Naive thymus-derived CD4-positive, alpha-beta T cell (primary cell): Measurements from ENCODE around the gene TRIM39. TPM values are rescaled to one million over a fixed set of nuclear protein-coding genes. Genes with fewer than 3 reads are reported as not detected.

Experiments used
- ATAC-seq: fragments of 150-1000 bp; cut with Tn5 transposase; 2 replicates; pipeline ENCODE4 v1.10.0; 2021; ENCODE audit warnings: mild to moderate bottlenecking, moderate library complexity
- CTCF ChIA-PET: fragments of 350-600 bp; sonication (Branson Sonifier 250); formaldehyde crosslinking; loops from one replicate; lab custom pipeline; 2021; ENCODE audit warnings: antibody characterized with exemption; lab: Charles Lee
- POLR2A ChIA-PET: fragments of 350-600 bp; sonication (Branson Sonifier 250); formaldehyde crosslinking; loops from one replicate; lab custom pipeline; 2021; ENCODE audit warnings: antibody characterized with exemption, inconsistent platforms; lab: Charles Lee
- DNase-seq, 9 donors: peaks; one replicate each; pipeline versions ENCODE4 v3.0.0 to v3.0.0-alpha.2; 2020 to 2022; ENCODE audit warnings: mixed read lengths in 1 of 9
- H3K27ac ChIP-seq: one replicate; pipeline ENCODE4 v1.7.0; 2013; ENCODE audit warnings: mild to moderate bottlenecking, low read depth, low read length, moderate library complexity
- H3K27me3 ChIP-seq, 2 donors: one replicate each; pipeline ENCODE4 v1.7.0; 2013; ENCODE audit warnings: low read length in 2 of 2, mild to moderate bottlenecking in 2 of 2, moderate library complexity in 2 of 2; ENCODE audit not compliant: control insufficient read depth in 2 of 2, insufficient read depth in 2 of 2
- H3K36me3 ChIP-seq, 3 experiments: 1 replicate in 2 of 3; 2 replicates in 1 of 3; pipeline ENCODE4 v1.7.0; 2013; ENCODE audit warnings: low read length in 3 of 3, mild to moderate bottlenecking in 3 of 3, moderate library complexity in 1 of 3; ENCODE audit not compliant: insufficient read depth in 3 of 3, control insufficient read depth in 2 of 3
- H3K4me1 ChIP-seq, 2 donors: one replicate each; pipeline ENCODE4 v1.7.0; 2013; ENCODE audit warnings: low read length in 2 of 2, mild to moderate bottlenecking in 2 of 2, moderate library complexity in 1 of 2; ENCODE audit not compliant: control insufficient read depth in 2 of 2, insufficient read depth in 2 of 2
- H3K4me3 ChIP-seq: 2 replicates; pipeline ENCODE4 v1.7.0; 2013; ENCODE audit warnings: mild to moderate bottlenecking, low read length
- H3K9me3 ChIP-seq, 3 experiments: 1 replicate in 2 of 3; 2 replicates in 1 of 3; pipeline ENCODE4 v1.7.0; 2013; ENCODE audit warnings: low read length in 3 of 3; ENCODE audit not compliant: control insufficient read depth in 2 of 3
- H3K27ac Mint-ChIP-seq, 9 donors: one replicate each; pipeline ENCODE4 v1.8.0; 2020 to 2022; ENCODE audit warnings: mixed read lengths in 9 of 9, mild to moderate bottlenecking in 8 of 9, moderate library complexity in 5 of 9, inconsistent platforms in 2 of 9
- H3K27me3 Mint-ChIP-seq, 5 donors: one replicate each; pipeline ENCODE4 v1.8.0; 2021 to 2022; ENCODE audit warnings: mixed read lengths in 5 of 5, mild to moderate bottlenecking in 1 of 5
- H3K36me3 Mint-ChIP-seq, 5 donors: one replicate each; pipeline ENCODE4 v1.8.0; 2020 to 2022; ENCODE audit warnings: mixed read lengths in 5 of 5, mild to moderate bottlenecking in 3 of 5, inconsistent platforms in 1 of 5
- H3K4me1 Mint-ChIP-seq, 7 donors: one replicate each; pipeline ENCODE4 v1.8.0; 2020 to 2022; ENCODE audit warnings: mixed read lengths in 7 of 7, mild to moderate bottlenecking in 3 of 7, inconsistent platforms in 1 of 7
- H3K4me3 Mint-ChIP-seq, 10 donors: one replicate each; pipeline ENCODE4 v1.8.0; 2020 to 2022; ENCODE audit warnings: mild to moderate bottlenecking in 10 of 10, mixed read lengths in 10 of 10, moderate library complexity in 6 of 10, inconsistent platforms in 2 of 10
- H3K9me3 Mint-ChIP-seq, 11 donors: one replicate each; pipeline ENCODE4 v1.8.0; 2020 to 2022; ENCODE audit warnings: mixed read lengths in 11 of 11, mild to moderate bottlenecking in 4 of 11, inconsistent platforms in 1 of 11, moderate library complexity in 1 of 11
- intact Hi-C, 2 donors: fragments of 100-400 bp; cut with micrococcal nuclease; formaldehyde crosslinking; loops; one replicate each; pipeline ENCODE4 v1.15.1; 2023
- polyA plus RNA-seq, 2 donors: library from polyadenylated mRNA; unstranded; fragments of 300-500 nt; fragmentation: Illumina TruSeq; gene quantifications; one replicate each; pipeline ENCODE4 v1.2.3, GENCODE V29; 2021
- total RNA-seq, 6 experiments: library from RNA in 5 of 6; stranded (reverse) in 5 of 6; gene quantifications; 1 replicate in 5 of 6; 2 replicates in 1 of 6; pipeline ENCODE4 v1.2.3 and lab custom pipeline; 2021 to 2026

Gene TRIM39
- total and polyA plus RNA-seq, 7 experiments from 2014 or later = 7.6 to 42.1 (median 23.7) TPM

DNA sequence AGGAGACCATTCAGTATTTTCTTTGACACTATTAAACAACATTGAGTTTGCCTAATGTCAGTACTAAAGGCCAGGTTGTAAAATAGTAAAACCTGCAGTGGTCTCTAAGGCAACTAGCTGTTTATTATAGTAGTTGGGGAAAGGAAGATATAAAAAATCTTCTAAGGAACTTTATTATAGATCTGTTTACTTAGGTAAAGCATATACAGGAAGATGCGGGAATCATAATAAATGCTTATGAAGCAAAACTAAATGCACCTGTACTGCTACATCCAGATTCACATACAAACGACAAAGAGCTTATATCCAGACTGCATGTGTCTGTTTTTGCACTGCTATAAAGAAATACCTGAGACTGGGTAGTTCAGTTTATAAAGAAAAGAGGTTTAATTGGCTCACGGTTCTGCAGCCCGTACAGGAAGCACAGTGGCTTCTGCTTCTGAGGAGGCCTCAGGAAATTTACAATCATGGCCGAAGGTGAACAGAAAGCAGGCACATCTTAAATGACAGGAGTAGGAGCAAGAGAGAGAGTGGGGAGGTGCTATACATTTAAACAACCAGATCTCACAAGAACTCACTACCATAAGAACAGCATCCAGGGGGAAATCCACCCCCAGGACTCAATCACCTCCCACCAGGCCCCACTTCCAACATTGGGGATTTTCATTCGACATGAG is 8.7 kb upstream of the TRIM39 start:
- CTCF ChIA-PET = interaction anchor here (1.3 kb wide), 1 partner anchor 40 kb away, joined by 3 read pairs; no protein-coding TSS in a partner anchor
- peak overlapping the region; percentile 25 to 96 (median 78) for H3K27ac Mint-ChIP-seq
- H3K27me3 ChIP-seq = no peaks in the 10 kb centered on the region
- DNase-seq (peak in 4 of 9 donors; percentile 15 to 19 (median 17)), ATAC-seq (peak; percentile 27)
- H3K4me1 ChIP-seq = peaks cover 31% of the 10 kb centered on the region in 2 donors
- no peak overlapping the region for H3K4me3 ChIP-seq
- H3K27ac ChIP-seq = peak overlapping the region; percentile 2
- intact Hi-C loops = no loop called here
- no peaks in the 10 kb centered on the region for H3K9me3 ChIP-seq
- no peaks in the 10 kb centered on the region for H3K27me3 Mint-ChIP-seq
- POLR2A ChIA-PET = interaction anchor here (2.5 kb wide), 1 partner anchor 9 kb away, joined by 11 read pairs; the partner anchor contains the start of gene TRIM39
- no peaks in the 10 kb centered on the region for H3K9me3 Mint-ChIP-seq
- H3K36me3 Mint-ChIP-seq = peaks cover 11 to 48% (median 33%) of the 10 kb centered on the region in 5 donors
- H3K4me3 Mint-ChIP-seq = peak overlapping the region; percentile 46 to 83 (median 68)
- peaks cover 0 to 12% (median 9%) of the 10 kb centered on the region in 3 experiments for H3K36me3 ChIP-seq
- peaks cover 51 to 85% (median 78%) of the 10 kb centered on the region in 7 donors for H3K4me1 Mint-ChIP-seq

GRCh38 chr6:30319146-30319835 is 7.4 kb upstream of the TRIM39 start:
- Histone ChIP-seq H3K27me3 (no peaks in the 10 kb centered on the region), H3K9me3 (no peaks in the 10 kb centered on the region), H3K4me1 (peaks cover 33 to 39% of the 10 kb centered on the region in 2 donors), H3K4me3 (no peak overlapping the region), H3K36me3 (peaks cover 0 to 3% (median 3%) of the 10 kb centered on the region in 3 experiments), H3K27ac (no peak overlapping the region)
- no peak for ATAC-seq
- DNase-seq = no peak
- H3K27ac Mint-ChIP-seq = peak overlapping the region in 6 of 9 donors; percentile 7 to 66 (median 23)
- H3K27me3 Mint-ChIP-seq = no peaks in the 10 kb centered on the region
- CTCF ChIA-PET = no interaction called here
- H3K36me3 Mint-ChIP-seq = peaks cover 4 to 36% (median 21%) of the 10 kb centered on the region in 5 donors
- POLR2A ChIA-PET = interaction anchor here (0.6 to 2.5 kb wide), 2 partner anchors 7 to 1307 kb away, joined by 3 to 11 read pairs; partner anchors contain the start of gene TRIM39
- H3K4me1 Mint-ChIP-seq = peaks cover 49 to 86% (median 80%) of the 10 kb centered on the region in 7 donors
- H3K4me3 Mint-ChIP-seq = peak overlapping the region in 9 of 10 donors; percentile 3 to 81 (median 29)
- intact Hi-C loops = no loop called here
- no peaks in the 10 kb centered on the region for H3K9me3 Mint-ChIP-seq

DNA sequence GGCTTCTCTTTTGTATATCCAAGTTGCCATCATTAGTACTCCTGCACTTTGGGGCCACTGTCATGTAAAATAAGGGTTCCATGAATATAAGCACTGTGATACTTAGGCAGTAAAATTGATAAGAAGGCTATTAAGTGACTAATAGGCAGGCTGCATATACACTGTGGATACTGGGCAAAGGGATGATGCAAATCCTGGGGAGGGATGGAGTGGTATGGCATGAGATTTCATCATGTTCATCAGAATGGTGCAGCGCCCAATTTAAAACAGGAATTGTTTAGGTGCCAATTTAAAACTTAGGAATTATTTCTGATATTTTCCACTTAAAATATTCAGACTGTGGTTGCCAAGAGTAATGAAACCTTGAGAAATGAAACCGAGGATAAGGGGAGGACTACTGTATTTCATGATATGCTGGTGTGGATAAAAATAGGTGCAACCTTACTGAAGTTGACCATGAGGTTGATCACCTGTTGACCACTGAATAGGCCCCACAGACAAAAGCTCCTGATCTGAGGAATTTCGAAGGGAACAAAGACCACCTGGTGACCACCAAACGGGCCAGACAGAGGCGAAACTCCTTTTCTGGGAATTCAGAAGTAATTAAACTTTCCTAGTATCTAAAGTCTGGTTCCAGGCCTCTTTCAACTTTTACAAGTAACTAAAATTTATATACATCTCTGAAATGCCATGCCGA is 4.9 kb upstream of the TRIM39 start:
- DNase-seq = no peak
- intact Hi-C loops = loop anchor here in 1 of 2 donors (10.0 kb wide), 1 partner anchor 423 kb away; the partner anchor contains the start of genes FLOT1 and IER3
- POLR2A ChIA-PET = no interaction called here
- H3K4me3 ChIP-seq = no peak overlapping the region
- Mint-ChIP-seq H3K27me3 (no peaks in the 10 kb centered on the region), H3K4me3 (peak overlapping the region in 5 of 10 donors; percentile 22 to 97 (median 50)), H3K9me3 (peaks cover 0 to 3% (median 0%) of the 10 kb centered on the region in 11 donors), H3K36me3 (peaks cover 0 to 25% (median 5%) of the 10 kb centered on the region in 5 donors), H3K27ac (peak overlapping the region in 1 of 9 donors; percentile 38), H3K4me1 (peaks cover 61 to 86% (median 79%) of the 10 kb centered on the region in 7 donors)
- H3K27me3 ChIP-seq = no peaks in the 10 kb centered on the region
- H3K4me1 ChIP-seq = peaks cover 46 to 56% of the 10 kb centered on the region in 2 donors
- H3K27ac ChIP-seq = no peak overlapping the region
- no peaks in the 10 kb centered on the region for H3K9me3 ChIP-seq
- peaks cover 0 to 4% (median 0%) of the 10 kb centered on the region in 3 experiments for H3K36me3 ChIP-seq
- ATAC-seq = no peak
- CTCF ChIA-PET = no interaction called here

DNA sequence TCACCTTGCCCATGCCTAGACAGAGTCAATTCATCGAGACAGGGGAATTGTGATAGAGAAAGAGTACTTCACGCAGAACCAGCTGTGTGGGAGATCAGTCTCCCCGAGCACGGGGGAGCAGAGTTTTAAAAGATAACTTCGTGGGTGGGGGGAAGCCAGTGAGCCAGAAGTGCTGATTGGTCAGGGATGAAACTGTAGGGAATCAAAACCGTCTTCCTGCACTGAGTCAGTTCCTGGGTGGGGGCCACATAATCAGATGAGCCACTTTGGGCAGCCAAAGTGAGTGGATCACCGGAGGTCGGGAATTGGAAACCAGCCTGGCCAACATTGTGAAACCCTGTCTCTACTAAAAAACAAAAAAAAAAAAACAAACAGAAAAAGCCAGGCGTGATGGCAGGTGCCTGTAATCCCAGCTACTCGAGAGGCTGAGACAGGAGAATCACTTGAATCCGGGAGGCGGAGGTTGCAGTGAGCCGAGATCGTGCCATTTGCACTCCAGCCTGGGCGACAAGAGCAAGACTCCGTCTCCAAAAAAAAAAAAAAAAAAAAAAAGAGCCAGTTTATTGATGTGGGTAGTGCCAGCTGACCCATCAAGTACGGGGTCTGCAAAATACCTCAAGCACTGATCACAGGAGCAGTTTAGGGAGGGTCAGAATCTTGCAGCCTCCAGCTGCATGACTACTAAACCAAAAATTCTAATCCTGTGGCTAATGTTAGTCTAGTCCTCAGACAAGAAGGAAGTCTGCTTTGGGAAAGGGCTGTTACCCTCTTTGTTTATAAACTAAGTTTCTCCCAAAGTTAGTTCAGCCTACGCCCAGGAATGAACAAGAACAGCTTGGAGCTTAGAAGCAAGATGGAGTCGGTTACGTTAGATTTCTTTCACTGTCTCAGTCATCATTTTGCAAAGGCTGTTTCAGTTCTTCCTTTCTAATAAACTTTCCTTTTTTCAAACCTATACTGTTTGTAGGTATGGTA is 3.9 kb upstream of the TRIM39 start:
- DNase-seq = peak in 1 of 9 donors; percentile 40
- H3K4me1 Mint-ChIP-seq = peaks cover 59 to 87% (median 79%) of the 10 kb centered on the region in 7 donors
- no peaks in the 10 kb centered on the region for H3K27me3 ChIP-seq
- H3K27ac ChIP-seq = no peak overlapping the region
- intact Hi-C loops = loop anchor here in 1 of 2 donors (10.0 kb wide), 1 partner anchor 422 kb away; the partner anchor contains the start of genes FLOT1 and IER3
- peak overlapping the region; percentile 16 to 97 (median 49) for H3K4me3 Mint-ChIP-seq
- peaks cover 0 to 4% (median 0%) of the 10 kb centered on the region in 3 experiments for H3K36me3 ChIP-seq
- H3K27me3 Mint-ChIP-seq = no peaks in the 10 kb centered on the region
- no peaks in the 10 kb centered on the region for H3K9me3 ChIP-seq
- H3K9me3 Mint-ChIP-seq = peaks cover 0 to 7% (median 0%) of the 10 kb centered on the region in 11 donors
- ChIA-PET CTCF (no interaction called here), POLR2A (interaction anchor here (0.6 kb wide), 2 partner anchors 56 to 1041 kb away, joined by 3 to 4 read pairs; no protein-coding TSS in a partner anchor)
- ATAC-seq = no peak
- peaks cover 0 to 24% (median 5%) of the 10 kb centered on the region in 5 donors for H3K36me3 Mint-ChIP-seq
- peak overlapping the region in 5 of 9 donors; percentile 0 to 77 (median 60) for H3K27ac Mint-ChIP-seq
- no peak overlapping the region for H3K4me3 ChIP-seq
- H3K4me1 ChIP-seq = peaks cover 48 to 59% of the 10 kb centered on the region in 2 donors

GRCh38 chr6:30323806-30324205 is 2.9 kb upstream of the TRIM39 start:
- DNase-seq (no peak), ATAC-seq (no peak)
- Histone ChIP-seq H3K9me3 (no peaks in the 10 kb centered on the region), H3K4me3 (no peak overlapping the region), H3K27ac (no peak overlapping the region), H3K36me3 (peaks cover 0 to 4% (median 0%) of the 10 kb centered on the region in 3 experiments), H3K27me3 (no peaks in the 10 kb centered on the region), H3K4me1 (peaks cover 41 to 53% of the 10 kb centered on the region in 2 donors)
- ChIA-PET POLR2A (no interaction called here), CTCF (no interaction called here)
- Mint-ChIP-seq H3K9me3 (peaks cover 0 to 7% (median 0%) of the 10 kb centered on the region in 11 donors), H3K36me3 (peaks cover 1 to 18% (median 2%) of the 10 kb centered on the region in 5 donors), H3K4me3 (peak overlapping the region in 8 of 10 donors; percentile 8 to 99 (median 33)), H3K27ac (peak overlapping the region in 1 of 9 donors; percentile 51), H3K27me3 (no peaks in the 10 kb centered on the region), H3K4me1 (peaks cover 53 to 87% (median 79%) of the 10 kb centered on the region in 7 donors)
- intact Hi-C loops = loop anchor here in 1 of 2 donors (10.0 kb wide), 1 partner anchor 421 kb away; the partner anchor contains the start of genes FLOT1 and IER3
